WTC11 (cell line): ENCODE results near the gene TMEM164. TPM values are rescaled to one million over a fixed set of nuclear protein-coding genes. Genes with fewer than 3 reads are reported as not detected.

Source experiments
- ATAC-seq: fragments of 200-7000 bp; cut with Tn5 transposase; 2 replicates; pipeline ENCODE4 v1.10.0; 2021; ENCODE audit warnings: mild to moderate bottlenecking, moderate library complexity
- CTCF ChIA-PET: fragments of 300-600 bp; sonication (Branson Sonifier 250); formaldehyde crosslinking; loops from one replicate; lab custom pipeline; 2021; ENCODE audit warnings: antibody characterized with exemption; lab: Charles Lee
- POLR2A ChIA-PET: fragments of 350-600 bp; sonication (Branson Sonifier 250); formaldehyde crosslinking; loops from one replicate; lab custom pipeline; 2021; ENCODE audit warnings: antibody characterized with exemption; lab: Charles Lee
- DNase-seq: peaks from one replicate; pipeline ENCODE4 v3.0.0; 2021; ENCODE audit warnings: low spot score
- H3K27ac Mint-ChIP-seq: 2 replicates; pipeline ENCODE4 v1.8.0; 2021; ENCODE audit warnings: mixed read lengths
- H3K27me3 Mint-ChIP-seq: 2 replicates; pipeline ENCODE4 v1.8.0; 2021; ENCODE audit warnings: low read depth, mild to moderate bottlenecking, moderate library complexity, mixed read lengths
- H3K36me3 Mint-ChIP-seq: 2 replicates; pipeline ENCODE4 v1.8.0; 2021; ENCODE audit warnings: mixed read lengths
- H3K4me1 Mint-ChIP-seq: 2 replicates; pipeline ENCODE4 v1.8.0; 2022; ENCODE audit warnings: mixed read lengths
- H3K4me3 Mint-ChIP-seq: 2 replicates; pipeline ENCODE4 v1.8.0; 2021; ENCODE audit warnings: mild to moderate bottlenecking, moderate library complexity, mixed read lengths
- H3K9me3 Mint-ChIP-seq: 2 replicates; pipeline ENCODE4 v1.8.0; 2021; ENCODE audit warnings: mixed read lengths
- ATF2 ChIP-seq: sonication (generic); formaldehyde crosslinking; IDR thresholded peaks from 2 replicates; pipeline ENCODE4 v1.8.1; 2022; ENCODE audit warnings: low read depth, missing genetic modification reagents, borderline replicate concordance
- CBFB ChIP-seq: sonication (generic); formaldehyde crosslinking; IDR thresholded peaks from 2 replicates; pipeline ENCODE4 v1.8.1; 2022; ENCODE audit warnings: mild to moderate bottlenecking, low read depth, missing genetic modification reagents
- CDX4 ChIP-seq: fragments of 250-450 bp; sonication (Bioruptor Pico); IDR thresholded peaks from 2 replicates; pipeline ENCODE4 v1.9.0; 2021; ENCODE audit warnings: moderate library complexity, mild to moderate bottlenecking, inconsistent platforms, borderline replicate concordance
- CREM ChIP-seq: sonication (generic); formaldehyde crosslinking; IDR thresholded peaks from 2 replicates; pipeline ENCODE4 v1.8.1; 2022; ENCODE audit warnings: mild to moderate bottlenecking, missing genetic modification reagents, moderate library complexity
- E2F4 ChIP-seq: sonication (generic); formaldehyde crosslinking; IDR thresholded peaks from 2 replicates; pipeline ENCODE4 v1.8.1; 2022; ENCODE audit warnings: low read depth, mild to moderate bottlenecking, moderate library complexity, missing genetic modification reagents, borderline replicate concordance
- ELF4 ChIP-seq: sonication (generic); formaldehyde crosslinking; IDR thresholded peaks from 2 replicates; pipeline ENCODE4 v1.8.1; 2022; ENCODE audit warnings: low read depth, mild to moderate bottlenecking, moderate library complexity, missing genetic modification reagents
- EMX1 ChIP-seq: fragments of 250-450 bp; sonication (Bioruptor Pico); IDR thresholded peaks from 2 replicates; pipeline ENCODE4 v1.8.0; 2021; ENCODE audit warnings: mild to moderate bottlenecking
- ESRRA ChIP-seq: sonication (generic); formaldehyde crosslinking; IDR thresholded peaks from 2 replicates; pipeline ENCODE4 v1.8.1; 2022; ENCODE audit warnings: mild to moderate bottlenecking, missing genetic modification reagents, borderline replicate concordance
- FOXK1 ChIP-seq: sonication (generic); formaldehyde crosslinking; IDR thresholded peaks from 2 replicates; pipeline ENCODE4 v1.8.0; 2022; ENCODE audit warnings: mild to moderate bottlenecking, moderate library complexity, missing genetic modification reagents
- GTF2I ChIP-seq: fragments of 250-450 bp; sonication (Bioruptor Pico); conservative IDR thresholded peaks from 2 replicates; pipeline ENCODE4 v1.4.0; 2021; ENCODE audit warnings: mild to moderate bottlenecking
- IRF1 ChIP-seq: sonication (generic); formaldehyde crosslinking; IDR thresholded peaks from 2 replicates; pipeline ENCODE4 v1.8.0; 2023; ENCODE audit warnings: missing genetic modification reagents
- OVOL2 ChIP-seq: fragments of 250-450 bp; sonication (Bioruptor Pico); IDR thresholded peaks from 2 replicates; pipeline ENCODE4 v1.9.0; 2021; ENCODE audit warnings: mild to moderate bottlenecking, borderline replicate concordance
- PRDM15 ChIP-seq: sonication (generic); formaldehyde crosslinking; IDR thresholded peaks from 2 replicates; pipeline ENCODE4 v1.8.0; 2022; ENCODE audit warnings: missing genetic modification reagents
- RELA ChIP-seq: sonication (generic); formaldehyde crosslinking; IDR thresholded peaks from 2 replicates; pipeline ENCODE4 v1.8.1; 2022; ENCODE audit warnings: missing genetic modification reagents, mild to moderate bottlenecking, borderline replicate concordance
- SMAD3 ChIP-seq: sonication (generic); formaldehyde crosslinking; IDR thresholded peaks from 2 replicates; pipeline ENCODE4 v1.8.0; 2022; ENCODE audit warnings: missing genetic modification reagents, mild to moderate bottlenecking, borderline replicate concordance
- SMAD4 ChIP-seq: sonication (generic); formaldehyde crosslinking; IDR thresholded peaks from 2 replicates; pipeline ENCODE4 v1.8.0; 2022; ENCODE audit warnings: mild to moderate bottlenecking, missing genetic modification reagents
- SOX15 ChIP-seq: fragments of 250-450 bp; sonication (Bioruptor Pico); IDR thresholded peaks from 2 replicates; pipeline ENCODE4 v1.9.0; 2021; ENCODE audit warnings: mild to moderate bottlenecking
- TCF7 ChIP-seq: sonication (generic); formaldehyde crosslinking; IDR thresholded peaks from 2 replicates; pipeline ENCODE4 v1.8.0; 2022; ENCODE audit warnings: mild to moderate bottlenecking, low read depth, missing genetic modification reagents, moderate library complexity
- USF1 ChIP-seq: sonication (generic); formaldehyde crosslinking; IDR thresholded peaks from 2 replicates; pipeline ENCODE4 v1.8.0; 2022; ENCODE audit warnings: mild to moderate bottlenecking, missing genetic modification reagents
- USF2 ChIP-seq: sonication (generic); formaldehyde crosslinking; IDR thresholded peaks from 2 replicates; pipeline ENCODE4 v1.8.1; 2023; ENCODE audit warnings: mild to moderate bottlenecking, missing genetic modification reagents, moderate library complexity
- ZBTB21 ChIP-seq: sonication (generic); formaldehyde crosslinking; IDR thresholded peaks from 2 replicates; pipeline ENCODE4 v1.8.1; 2023; ENCODE audit warnings: mild to moderate bottlenecking, missing genetic modification reagents, borderline replicate concordance
- ZBTB43 ChIP-seq: sonication (generic); formaldehyde crosslinking; IDR thresholded peaks from 2 replicates; pipeline ENCODE4 v1.8.1; 2023; ENCODE audit warnings: mild to moderate bottlenecking, missing genetic modification reagents
- ZNF121 ChIP-seq: sonication (generic); formaldehyde crosslinking; IDR thresholded peaks from 2 replicates; pipeline ENCODE4 v1.8.0; 2023; ENCODE audit warnings: missing genetic modification reagents
- ZNF138 ChIP-seq: sonication (generic); formaldehyde crosslinking; conservative IDR thresholded peaks from 2 replicates; pipeline ENCODE4 v1.8.1; 2022; ENCODE audit warnings: mild to moderate bottlenecking, moderate library complexity, missing genetic modification reagents
- ZNF232 ChIP-seq: sonication (generic); formaldehyde crosslinking; IDR thresholded peaks from 2 replicates; pipeline ENCODE4 v1.8.0; 2022; ENCODE audit warnings: mild to moderate bottlenecking, missing genetic modification reagents
- ZNF396 ChIP-seq: fragments of 250-450 bp; sonication (Bioruptor Pico); IDR thresholded peaks from 2 replicates; pipeline ENCODE4 v1.8.0; 2021; ENCODE audit warnings: mild to moderate bottlenecking, moderate library complexity, borderline replicate concordance
- total RNA-seq: library from RNA; stranded (reverse); gene quantifications from 3 replicates; pipeline ENCODE4 v1.2.3, GENCODE V29; 2021

The TMEM164 gene
- total RNA-seq, 1 experiment from 2014 or later, result 16.0 TPM

- TF ChIP-seq USF1 (CRISPR knock-in tag), result no peak
- no peak for TF ChIP-seq ELF4 (CRISPR knock-in tag)
- TF ChIP-seq ATF2 (CRISPR knock-in tag), result no peak
- no peak for TF ChIP-seq USF2
- no peak for TF ChIP-seq SMAD4 (CRISPR knock-in tag)
- no peak for TF ChIP-seq RELA (CRISPR knock-in tag)
- no peak for TF ChIP-seq ZNF121 (CRISPR knock-in tag)
- no peak for TF ChIP-seq EMX1 (CRISPR knock-in tag)
- no peak for TF ChIP-seq PRDM15 (CRISPR knock-in tag)
- no peak for TF ChIP-seq ZNF396 (CRISPR knock-in tag)
- no peak for TF ChIP-seq CBFB
- no peak for TF ChIP-seq ZBTB43 (CRISPR knock-in tag)
- no peak for TF ChIP-seq ESRRA
- TF ChIP-seq SMAD3 (CRISPR knock-in tag), result no peak
- TF ChIP-seq OVOL2 (CRISPR knock-in tag), result no peak
- no peak for TF ChIP-seq ZNF138 (CRISPR knock-in tag)
- TF ChIP-seq FOXK1 (CRISPR knock-in tag), result no peak
- no peak for TF ChIP-seq CREM (CRISPR knock-in tag)
- H3K4me3 Mint-ChIP-seq, result no peak overlapping the region
- ChIA-PET CTCF (no interaction called here), POLR2A (no interaction called here)
- H3K9me3 Mint-ChIP-seq, result no peaks in the 10 kb centered on the region
- no peaks in the 10 kb centered on the region for H3K36me3 Mint-ChIP-seq
- DNase-seq, result no peak
- no peaks in the 10 kb centered on the region for H3K27me3 Mint-ChIP-seq
- no peak overlapping the region for H3K27ac Mint-ChIP-seq
- no peak for ATAC-seq
- no peaks in the 10 kb centered on the region for H3K4me1 Mint-ChIP-seq
Measured at GRCh38 chrX:110081740-110082139, 78.8 kb downstream of the TMEM164 start.

- Mint-ChIP-seq H3K27me3 (no peaks in the 10 kb centered on the region), H3K4me1 (no peaks in the 10 kb centered on the region), H3K9me3 (no peaks in the 10 kb centered on the region), H3K36me3 (no peaks in the 10 kb centered on the region), H3K4me3 (no peak overlapping the region), H3K27ac (no peak overlapping the region)
- ChIA-PET POLR2A (no interaction called here), CTCF (no interaction called here)
- DNase-seq, result no peak
- ATAC-seq, result no peak
- TF ChIP-seq ZNF232 (CRISPR knock-in tag) (no peak), EMX1 (CRISPR knock-in tag) (no peak), IRF1 (no peak), GTF2I (no peak), OVOL2 (CRISPR knock-in tag) (no peak), SOX15 (CRISPR knock-in tag) (no peak), CDX4 (no peak), ZBTB21 (CRISPR knock-in tag) (no peak), E2F4 (CRISPR knock-in tag) (no peak), TCF7 (CRISPR knock-in tag) (no peak)
Measured at GRCh38 chrX:110082161-110082560, 79.2 kb downstream of the TMEM164 start.
